GOT3 (cell line): ENCODE results near the gene XRCC5.
A peak's percentile ranks its signal among the peaks of the same experiment; 100 is the strongest.
"Not testable (repeated sequence)": the region's sequence is repeated elsewhere in the genome, so short reads cannot be mapped to it uniquely, and the experiment has no call there.

Experiments used
- DNase-seq: peaks from one replicate; lab custom pipeline; 2025; ENCODE audit warnings: mixed read lengths; lab: John Stamatoyannopoulos, UW

Gene XRCC5

GRCh38 chr2:216108967-216109921, at the start of gene XRCC5:
TSS of gene XRCC5 (plus strand) at chr2:216109348. CDS start at chr2:216109437, 89 bp downstream.
- DNase-seq: peak; percentile 93

- no peak for DNase-seq
Observed at GRCh38 chr2:216064014-216064630, 45.0 kb upstream of the XRCC5 start.

- DNase-seq: no peak
Observed at GRCh38 chr2:216064665-216065064, 44.5 kb upstream of the XRCC5 start.

- no peak for DNase-seq
Observed at GRCh38 chr2:216066230-216066629, 42.9 kb upstream of the XRCC5 start.

- DNase-seq: no peak
Observed at GRCh38 chr2:216069028-216069427, 40.1 kb upstream of the XRCC5 start.

GRCh38 chr2:216070195-216070594, 39.0 kb upstream of the XRCC5 start:
- DNase-seq: no peak

GRCh38 chr2:216071111-216071851, 37.9 kb upstream of the XRCC5 start:
- DNase-seq: no peak

- no peak for DNase-seq
Observed at GRCh38 chr2:216072473-216072872, 36.7 kb upstream of the XRCC5 start.

- DNase-seq: no peak
Observed at GRCh38 chr2:216073773-216074172, 35.4 kb upstream of the XRCC5 start.

- DNase-seq: no peak
Observed at GRCh38 chr2:216074380-216074779, 34.8 kb upstream of the XRCC5 start.

- no peak for DNase-seq
Observed at GRCh38 chr2:216074794-216075193, 34.4 kb upstream of the XRCC5 start.

- DNase-seq: no peak
Observed at GRCh38 chr2:216075510-216076485, 33.4 kb upstream of the XRCC5 start.

GRCh38 chr2:216078776-216079175, 30.4 kb upstream of the XRCC5 start:
- DNase-seq: no peak

- DNase-seq: not testable (repeated sequence)
Observed at GRCh38 chr2:216080048-216080447, 29.1 kb upstream of the XRCC5 start.

GRCh38 chr2:216081012-216081411, 28.1 kb upstream of the XRCC5 start:
- no peak for DNase-seq

GRCh38 chr2:216081487-216082116, 27.5 kb upstream of the XRCC5 start, which contains the start of the genes PECR and TMEM169:
TSS of gene PECR (minus strand) at chr2:216081809. CDS start at chr2:216081741, 68 bp downstream.
TSS of gene TMEM169 (plus strand) at chr2:216081919. CDS start at chr2:216095964, 14,045 bp downstream.
- peak; percentile 15 for DNase-seq

- DNase-seq: no peak
Observed at GRCh38 chr2:216082117-216082711, 26.9 kb upstream of the XRCC5 start.

- no peak for DNase-seq
Observed at GRCh38 chr2:216082805-216083204, 26.3 kb upstream of the XRCC5 start.

- no peak for DNase-seq
Observed at GRCh38 chr2:216083464-216084281, 25.5 kb upstream of the XRCC5 start.
